Measurements from ENCODE around the gene ST6GALNAC6.

The ST6GALNAC6 gene

DNA sequence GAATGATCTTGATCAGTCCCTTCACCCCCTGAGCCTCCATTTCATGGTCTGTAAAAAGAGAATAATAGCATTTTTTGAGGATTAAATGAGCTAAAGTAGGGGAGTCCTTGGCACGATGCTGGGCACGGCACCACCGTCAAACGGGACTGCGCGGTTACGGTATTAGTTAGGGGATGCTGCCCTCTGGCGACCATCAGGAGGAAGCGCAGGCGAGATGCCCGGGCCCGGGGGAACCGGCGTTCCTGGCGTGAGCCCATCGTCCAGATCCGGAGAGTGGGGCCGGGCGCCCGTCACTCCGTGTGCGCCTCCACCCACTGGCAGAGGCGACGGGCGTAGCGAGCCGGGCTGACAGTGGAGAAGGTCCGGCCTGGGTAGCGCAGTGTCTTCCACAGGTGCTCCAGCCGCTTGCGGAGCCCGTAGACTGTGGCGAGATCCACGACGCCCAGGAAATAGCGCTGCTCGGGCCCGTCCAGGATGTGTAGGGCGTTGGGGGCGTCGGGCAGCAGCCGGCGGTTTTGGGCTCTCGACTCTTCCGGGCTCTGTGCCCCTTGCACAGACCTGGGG is 22.2 kb upstream of the ST6GALNAC6 start:
- Histone ChIP-seq H3K4me1 (ENCODE audit: control insufficient read depth, insufficient read depth, low read length) (peaks cover 25% of the 10 kb centered on the region), H3K27me3 (ENCODE audit: control insufficient read depth, insufficient read depth, low read length) (peaks cover 6% of the 10 kb centered on the region), H3K4me3 (ENCODE audit: low read length) (no peak overlapping the region), H3K9me3 (ENCODE audit: control insufficient read depth, low read length) (no peaks in the 10 kb centered on the region), H3K9ac (ENCODE audit: low read length) (no peak overlapping the region), H3K36me3 (ENCODE audit: control insufficient read depth, insufficient read depth, low read length) (no peaks in the 10 kb centered on the region)

GRCh38 chr9:127920794-127921193 is 21.4 kb upstream of the ST6GALNAC6 start:
- Histone ChIP-seq H3K4me3 (ENCODE audit: low read length) (no peak overlapping the region), H3K36me3 (ENCODE audit: control insufficient read depth, insufficient read depth, low read length) (no peaks in the 10 kb centered on the region), H3K9me3 (ENCODE audit: control insufficient read depth, low read length) (no peaks in the 10 kb centered on the region), H3K4me1 (ENCODE audit: control insufficient read depth, insufficient read depth, low read length) (peaks cover 30% of the 10 kb centered on the region), H3K27me3 (ENCODE audit: control insufficient read depth, insufficient read depth, low read length) (no peaks in the 10 kb centered on the region), H3K9ac (ENCODE audit: low read length) (no peak overlapping the region)

GRCh38 chr9:127919253-127919815 is 19.9 kb upstream of the ST6GALNAC6 start:
- H3K9ac ChIP-seq (ENCODE audit: low read length), result no peak overlapping the region

GRCh38 chr9:127918183-127919107 is 19.0 kb upstream of the ST6GALNAC6 start:
- Histone ChIP-seq H3K4me3 (ENCODE audit: low read length) (no peak overlapping the region), H3K36me3 (ENCODE audit: control insufficient read depth, insufficient read depth, low read length) (no peaks in the 10 kb centered on the region), H3K9ac (ENCODE audit: low read length) (no peak overlapping the region), H3K27me3 (ENCODE audit: control insufficient read depth, insufficient read depth, low read length) (no peaks in the 10 kb centered on the region), H3K9me3 (ENCODE audit: control insufficient read depth, low read length) (no peaks in the 10 kb centered on the region), H3K4me1 (ENCODE audit: control insufficient read depth, insufficient read depth, low read length) (peaks cover 45% of the 10 kb centered on the region)

More at GRCh38 chr9:127919253-127919815, 19.9 kb upstream of the ST6GALNAC6 start:
- H3K9me3 ChIP-seq (ENCODE audit: control insufficient read depth, low read length), result no peaks in the 10 kb centered on the region
- no peaks in the 10 kb centered on the region for H3K27me3 ChIP-seq (ENCODE audit: control insufficient read depth, insufficient read depth, low read length)
- H3K4me1 ChIP-seq (ENCODE audit: control insufficient read depth, insufficient read depth, low read length), result peaks cover 45% of the 10 kb centered on the region
- H3K36me3 ChIP-seq (ENCODE audit: control insufficient read depth, insufficient read depth, low read length), result no peaks in the 10 kb centered on the region
- H3K4me3 ChIP-seq (ENCODE audit: low read length), result no peak overlapping the region

- Histone ChIP-seq H3K4me3 (ENCODE audit: low read length) (no peak overlapping the region), H3K4me1 (ENCODE audit: control insufficient read depth, insufficient read depth, low read length) (peaks cover 52% of the 10 kb centered on the region), H3K27me3 (ENCODE audit: control insufficient read depth, insufficient read depth, low read length) (no peaks in the 10 kb centered on the region), H3K9ac (ENCODE audit: low read length) (no peak overlapping the region), H3K36me3 (ENCODE audit: control insufficient read depth, insufficient read depth, low read length) (no peaks in the 10 kb centered on the region), H3K9me3 (ENCODE audit: control insufficient read depth, low read length) (no peaks in the 10 kb centered on the region)
Observed at GRCh38 chr9:127917603-127918002, 18.2 kb upstream of the ST6GALNAC6 start.

GRCh38 chr9:127916720-127917581 is 17.5 kb upstream of the ST6GALNAC6 start, which contains the start of gene ST6GALNAC4:
Gene ST6GALNAC4 (minus strand): TSS chr9:127917041. CDS start chr9:127916419, 622 bp downstream.
- Histone ChIP-seq H3K27me3 (ENCODE audit: control insufficient read depth, insufficient read depth, low read length) (no peaks in the 10 kb centered on the region), H3K36me3 (ENCODE audit: control insufficient read depth, insufficient read depth, low read length) (no peaks in the 10 kb centered on the region), H3K9me3 (ENCODE audit: control insufficient read depth, low read length) (no peaks in the 10 kb centered on the region), H3K4me1 (ENCODE audit: control insufficient read depth, insufficient read depth, low read length) (peaks cover 58% of the 10 kb centered on the region), H3K9ac (ENCODE audit: low read length) (peak within 1 kb of the TSS; percentile 56), H3K4me3 (ENCODE audit: low read length) (no peak within 1 kb of the TSS)

GRCh38 chr9:127915801-127916719 is 16.7 kb upstream of the ST6GALNAC6 start:
- peak overlapping the region; percentile 56 for H3K9ac ChIP-seq (ENCODE audit: low read length)
- H3K36me3 ChIP-seq (ENCODE audit: control insufficient read depth, insufficient read depth, low read length), result no peaks in the 10 kb centered on the region
- no peaks in the 10 kb centered on the region for H3K9me3 ChIP-seq (ENCODE audit: control insufficient read depth, low read length)
- H3K27me3 ChIP-seq (ENCODE audit: control insufficient read depth, insufficient read depth, low read length), result no peaks in the 10 kb centered on the region
- H3K4me1 ChIP-seq (ENCODE audit: control insufficient read depth, insufficient read depth, low read length), result peaks cover 61% of the 10 kb centered on the region
- no peak overlapping the region for H3K4me3 ChIP-seq (ENCODE audit: low read length)

DNA sequence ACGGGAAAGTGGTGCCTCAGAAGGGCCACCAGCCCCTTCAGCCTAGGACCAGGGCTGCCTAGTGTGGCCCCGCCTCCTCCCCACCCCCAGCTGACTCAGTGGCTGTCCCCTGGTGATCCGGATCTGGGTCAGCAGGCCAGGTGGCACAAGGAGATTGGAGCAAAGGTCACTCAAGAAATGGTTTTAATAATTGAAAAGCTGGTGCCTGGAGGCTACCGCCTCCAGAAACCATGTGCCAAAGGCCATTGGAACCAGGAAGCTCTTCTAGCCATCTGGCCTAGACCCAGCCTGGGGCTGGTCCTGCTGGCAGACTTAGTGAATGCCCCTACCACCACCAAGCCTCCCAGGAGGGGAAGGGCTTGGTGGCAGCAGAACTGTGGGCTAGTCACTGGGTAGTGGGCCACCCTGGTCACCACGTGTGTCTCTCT is 15.9 kb upstream of the ST6GALNAC6 start:
- H3K9me3 ChIP-seq (ENCODE audit: control insufficient read depth, low read length), result no peaks in the 10 kb centered on the region
- peaks cover 61% of the 10 kb centered on the region for H3K4me1 ChIP-seq (ENCODE audit: control insufficient read depth, insufficient read depth, low read length)
- no peaks in the 10 kb centered on the region for H3K36me3 ChIP-seq (ENCODE audit: control insufficient read depth, insufficient read depth, low read length)
- no peak overlapping the region for H3K9ac ChIP-seq (ENCODE audit: low read length)
- H3K4me3 ChIP-seq (ENCODE audit: low read length), result no peak overlapping the region
- no peaks in the 10 kb centered on the region for H3K27me3 ChIP-seq (ENCODE audit: control insufficient read depth, insufficient read depth, low read length)

- Histone ChIP-seq H3K4me1 (ENCODE audit: control insufficient read depth, insufficient read depth, low read length) (peaks cover 51% of the 10 kb centered on the region), H3K36me3 (ENCODE audit: control insufficient read depth, insufficient read depth, low read length) (no peaks in the 10 kb centered on the region), H3K9ac (ENCODE audit: low read length) (no peak overlapping the region), H3K9me3 (ENCODE audit: control insufficient read depth, low read length) (no peaks in the 10 kb centered on the region), H3K27me3 (ENCODE audit: control insufficient read depth, insufficient read depth, low read length) (no peaks in the 10 kb centered on the region), H3K4me3 (ENCODE audit: low read length) (no peak overlapping the region)
Observed at GRCh38 chr9:127913682-127914081, 14.3 kb upstream of the ST6GALNAC6 start.

DNA sequence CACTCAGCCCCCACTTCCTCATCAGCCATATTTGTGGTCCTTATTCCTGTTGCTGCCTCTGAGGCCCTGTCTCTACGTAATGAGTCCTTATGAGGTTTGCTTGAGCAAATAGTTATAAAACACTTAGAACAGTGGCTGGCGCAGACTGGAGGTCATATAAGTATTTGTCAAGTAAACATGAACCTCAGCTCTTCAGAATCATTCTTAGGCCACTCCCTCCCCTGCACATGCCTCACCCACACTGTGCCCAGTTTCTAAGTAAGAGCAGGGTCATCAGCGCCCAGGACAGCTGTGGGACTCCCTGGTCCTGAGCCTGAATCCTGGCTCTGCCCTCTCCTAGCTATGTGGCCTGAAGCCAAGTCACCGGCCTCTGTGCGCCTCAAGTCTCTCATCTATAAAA is 13.5 kb upstream of the ST6GALNAC6 start:
- H3K9ac ChIP-seq (ENCODE audit: low read length), result no peak overlapping the region
- H3K9me3 ChIP-seq (ENCODE audit: control insufficient read depth, low read length), result no peaks in the 10 kb centered on the region
- H3K4me3 ChIP-seq (ENCODE audit: low read length), result no peak overlapping the region
- H3K27me3 ChIP-seq (ENCODE audit: control insufficient read depth, insufficient read depth, low read length), result no peaks in the 10 kb centered on the region
- H3K4me1 ChIP-seq (ENCODE audit: control insufficient read depth, insufficient read depth, low read length), result peaks cover 43% of the 10 kb centered on the region
- no peaks in the 10 kb centered on the region for H3K36me3 ChIP-seq (ENCODE audit: control insufficient read depth, insufficient read depth, low read length)

DNA sequence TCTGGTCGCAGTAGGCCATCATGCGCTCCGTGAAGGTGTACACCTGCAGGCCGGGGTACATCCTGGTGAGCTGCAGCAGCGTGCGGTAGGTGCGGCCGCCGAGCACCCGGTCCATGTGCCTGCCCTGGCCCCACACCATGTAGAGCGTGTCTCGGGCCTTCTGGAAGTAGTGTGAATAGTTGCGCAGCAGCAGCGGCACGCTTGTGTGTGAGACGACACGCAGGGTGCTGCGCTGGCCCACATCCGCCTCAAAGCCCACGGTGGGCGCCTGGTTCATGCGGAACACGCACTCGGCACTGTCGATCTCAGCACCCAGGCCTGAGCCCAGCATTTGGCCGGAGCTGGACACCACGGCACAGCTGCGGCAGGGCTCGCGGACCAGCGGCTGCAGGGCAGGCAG is 12.9 kb upstream of the ST6GALNAC6 start:
- Histone ChIP-seq H3K9me3 (ENCODE audit: control insufficient read depth, low read length) (no peaks in the 10 kb centered on the region), H3K36me3 (ENCODE audit: control insufficient read depth, insufficient read depth, low read length) (no peaks in the 10 kb centered on the region), H3K27me3 (ENCODE audit: control insufficient read depth, insufficient read depth, low read length) (no peaks in the 10 kb centered on the region), H3K9ac (ENCODE audit: low read length) (no peak overlapping the region), H3K4me1 (ENCODE audit: control insufficient read depth, insufficient read depth, low read length) (peaks cover 38% of the 10 kb centered on the region), H3K4me3 (ENCODE audit: low read length) (no peak overlapping the region)

Measured in mucosa of stomach (tissue), 1 donor.